HL-60/S4 treated with phorbol 12-myristate 13-acetate at 8.2 ng/mL for 4 days and 3 days (cell line): ENCODE results near the gene LTBP3.
"Not testable (repeated sequence)": the region's sequence is repeated elsewhere in the genome, so short reads cannot be mapped to it uniquely, and the experiment has no call there.

ENCODE experiments used
- in situ Hi-C: fragments of 300-500 bp; cut with MboI; formaldehyde crosslinking; loops from 2 replicates; pipeline ENCODE4 v1.15.0; 2022; ENCODE audit warnings: low sequenced_read_pairs

Gene LTBP3

GRCh38 chr11:65538232-65538914 is 19.8 kb downstream of the LTBP3 start:
- in situ Hi-C loops, result no loop called here

- in situ Hi-C loops, result no loop called here
Observed at GRCh38 chr11:65537620-65538231, 20.4 kb downstream of the LTBP3 start.

GRCh38 chr11:65537296-65537597 is 20.9 kb downstream of the LTBP3 start:
- in situ Hi-C loops, result no loop called here

- in situ Hi-C loops, result no loop called here
Observed at GRCh38 chr11:65536412-65537295, 21.5 kb downstream of the LTBP3 start.

DNA sequence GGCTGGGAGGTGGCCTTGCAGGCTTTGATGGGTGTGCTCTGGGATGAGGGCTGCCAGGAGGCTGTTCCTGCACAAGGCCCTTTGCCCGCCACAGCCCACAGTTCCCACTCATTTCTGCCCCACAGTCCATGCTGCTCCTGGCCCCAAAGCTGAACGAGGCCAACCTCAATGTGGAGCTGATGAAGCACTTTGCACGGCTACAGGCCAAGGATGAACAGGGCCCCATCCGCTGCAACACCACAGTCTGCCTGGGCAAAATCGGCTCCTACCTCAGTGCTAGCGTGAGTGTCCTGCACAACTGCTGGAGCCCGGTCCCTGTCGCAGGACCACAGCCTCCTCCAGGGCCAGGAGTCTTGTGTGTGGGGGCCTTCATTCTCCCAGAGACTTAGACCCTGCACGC is 23.1 kb downstream of the LTBP3 start:
- in situ Hi-C loops, result no loop called here

- in situ Hi-C loops, result no loop called here
Observed at GRCh38 chr11:65532388-65533064, 25.6 kb downstream of the LTBP3 start.

DNA sequence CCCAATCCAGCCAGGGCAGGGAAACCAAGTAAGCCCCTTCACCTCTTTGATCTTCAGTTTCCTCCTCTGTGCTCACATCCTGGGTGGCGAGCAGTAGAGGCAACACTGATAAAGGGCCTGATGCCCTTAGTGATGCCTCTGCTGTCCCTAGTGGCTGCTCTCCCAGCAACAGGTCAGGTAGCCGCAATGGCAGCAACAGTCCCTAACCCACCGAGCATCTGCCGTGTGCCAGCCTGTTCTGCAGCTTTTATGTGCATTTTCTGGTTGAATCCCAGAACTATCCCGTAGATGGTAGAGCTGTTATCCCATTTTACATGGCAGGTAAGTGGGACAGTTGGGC is 28.0 kb downstream of the LTBP3 start:
- in situ Hi-C loops, result no loop called here

- in situ Hi-C loops, result no loop called here
Observed at GRCh38 chr11:65529475-65530156, 28.5 kb downstream of the LTBP3 start.

GRCh38 chr11:65528819-65529350 is 29.3 kb downstream of the LTBP3 start:
- in situ Hi-C loops, result no loop called here

- in situ Hi-C loops, result no loop called here
Observed at GRCh38 chr11:65526744-65527143, 31.4 kb downstream of the LTBP3 start.

GRCh38 chr11:65525546-65526480 is 32.3 kb downstream of the LTBP3 start:
- in situ Hi-C loops, result no loop called here

DNA sequence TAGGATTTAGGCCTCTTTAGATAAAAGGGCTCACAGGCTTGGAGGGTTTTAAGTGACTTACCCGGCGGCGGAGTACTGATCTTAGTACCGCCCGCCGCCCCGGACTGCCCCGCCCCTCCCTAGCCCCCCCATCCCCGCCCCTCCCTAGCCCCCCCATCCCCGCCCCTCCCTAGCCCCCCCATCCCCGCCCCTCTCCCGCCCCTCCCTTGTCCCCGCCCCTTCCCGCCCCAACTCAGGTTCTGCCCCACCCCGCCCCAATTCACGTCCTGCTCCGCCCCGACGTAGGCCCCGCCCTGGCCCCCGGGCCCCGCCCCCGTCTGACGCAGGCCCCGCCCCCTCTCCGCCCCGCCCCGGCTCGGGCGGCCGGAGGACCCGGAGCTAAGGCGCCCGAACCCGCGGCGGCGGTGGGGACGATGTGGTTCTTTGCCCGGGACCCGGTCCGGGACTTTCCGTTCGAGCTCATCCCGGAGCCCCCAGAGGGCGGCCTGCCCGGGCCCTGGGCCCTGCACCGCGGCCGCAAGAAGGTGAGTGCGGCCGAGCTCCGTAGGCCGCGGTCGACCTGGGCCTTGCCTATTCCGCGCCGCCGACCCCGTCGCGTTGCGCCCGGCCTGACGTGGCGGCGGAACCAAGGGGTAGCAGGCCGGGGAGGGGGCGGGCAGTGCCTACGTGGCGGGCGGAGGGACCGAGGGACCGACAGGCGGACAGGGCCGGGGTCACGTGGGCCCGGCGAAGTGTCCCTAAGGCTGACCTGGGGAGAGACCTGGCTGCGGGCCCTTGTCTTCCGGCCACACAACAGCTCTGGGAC is 33.2 kb downstream of the LTBP3 start, which contains the start of gene SCYL1:
Gene SCYL1 (plus strand): TSS at position 343 of the 805 bp plus-strand sequence. CDS start 71 bp downstream, at position 414.
- in situ Hi-C loops, result no loop called here

GRCh38 chr11:65524014-65524740 is 34.0 kb downstream of the LTBP3 start:
- in situ Hi-C loops, result no loop called here

DNA sequence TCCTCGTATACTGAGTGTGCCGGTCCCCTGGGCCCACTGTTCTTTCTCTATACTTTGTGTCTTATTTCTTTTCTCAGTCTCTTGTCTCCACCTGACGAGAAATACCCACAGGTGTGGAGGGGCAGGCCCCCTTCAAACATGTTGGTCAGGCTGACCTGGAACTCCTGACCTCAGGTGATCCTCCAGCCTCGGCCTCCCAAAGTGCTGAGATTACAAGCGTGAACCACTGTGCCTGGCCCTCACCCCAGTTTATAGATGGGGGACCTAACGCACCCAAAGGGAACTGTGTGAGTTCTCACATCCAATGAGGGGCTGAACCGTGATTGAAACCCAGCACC is 34.6 kb downstream of the LTBP3 start:
- in situ Hi-C loops, result not testable (repeated sequence)

DNA sequence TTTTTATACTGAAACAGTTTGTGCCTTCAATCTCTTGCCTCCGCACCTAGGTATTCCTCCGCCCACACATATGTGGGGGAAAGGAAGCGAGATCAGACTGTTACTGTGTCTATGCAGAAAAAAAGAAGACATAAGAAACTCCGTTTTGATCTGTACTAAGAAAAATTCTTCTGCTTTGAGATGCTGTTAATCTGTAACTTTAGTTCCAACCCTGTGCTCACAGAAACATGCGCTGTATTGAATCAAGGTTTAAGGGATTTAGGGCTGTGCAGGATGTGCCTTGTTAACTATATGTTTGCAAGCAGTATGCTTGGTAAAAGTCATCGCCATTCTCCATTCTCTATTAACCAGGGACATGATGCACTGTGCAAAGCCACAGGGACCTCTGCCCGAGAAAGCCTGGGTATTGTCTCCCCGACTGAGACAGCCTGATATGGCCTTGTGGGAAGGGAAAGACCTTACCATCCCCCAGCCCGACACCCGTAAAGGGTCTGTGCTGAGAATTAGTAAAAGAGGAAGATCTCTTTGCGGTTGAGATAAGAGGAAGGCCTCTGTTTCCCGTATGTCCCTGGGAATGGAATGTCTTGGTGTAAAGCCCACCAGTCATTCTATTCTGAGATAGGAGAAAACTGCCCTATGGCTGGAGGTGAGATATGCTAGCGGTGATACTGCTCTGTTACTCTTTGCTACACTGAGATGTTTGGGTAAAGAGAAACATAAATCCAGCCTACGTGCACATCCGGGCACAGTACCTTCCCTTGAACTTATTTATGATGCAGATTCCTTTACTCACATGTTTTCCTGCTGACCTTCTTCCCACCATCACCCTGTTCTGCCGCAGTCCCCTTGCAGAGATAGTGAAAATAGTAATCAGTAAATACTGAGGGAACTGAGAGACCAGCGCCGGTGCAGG is 35.2 kb downstream of the LTBP3 start:
- in situ Hi-C loops, result not testable (repeated sequence)

DNA sequence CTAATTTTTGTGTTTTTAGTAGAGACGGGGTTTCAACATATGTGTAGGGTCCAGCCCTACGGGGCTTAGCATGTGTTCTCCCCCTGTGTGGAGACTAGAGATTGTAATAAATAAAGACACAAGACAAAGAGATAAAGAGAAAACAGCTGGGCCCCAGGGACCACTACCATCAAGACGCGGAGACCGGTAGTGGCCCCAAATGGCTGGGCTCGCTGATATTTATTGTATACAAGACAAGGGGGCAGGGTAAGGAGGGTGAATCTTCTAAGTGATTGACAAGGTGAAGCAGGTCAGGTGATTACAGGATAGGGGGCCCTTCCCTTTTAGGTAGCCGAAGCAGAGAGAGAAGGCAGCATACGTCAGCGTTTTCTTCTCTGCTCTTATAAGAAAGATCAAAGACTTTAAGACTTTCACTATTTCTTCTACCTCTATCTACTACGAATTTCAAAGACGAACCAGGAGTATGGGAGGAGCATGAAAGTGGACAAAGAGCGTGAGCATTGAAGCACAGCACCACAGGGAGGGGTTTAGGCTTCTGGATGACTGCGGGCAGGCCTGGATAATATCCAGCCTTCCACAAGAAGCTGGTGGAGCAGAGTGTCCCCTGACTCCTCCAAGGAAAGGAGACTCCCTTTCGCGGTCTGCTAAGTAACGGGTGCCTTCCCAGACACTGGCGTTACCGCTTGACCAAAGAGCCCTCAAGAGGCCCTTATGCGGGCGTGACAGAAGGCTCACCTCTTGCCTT is 36.2 kb downstream of the LTBP3 start:
- in situ Hi-C loops, result not testable (repeated sequence)
